Mesothelial cell of epicardium (in vitro differentiated cells): ENCODE data around the gene H19. TPM values are rescaled to one million over a fixed set of nuclear protein-coding genes. Genes with fewer than 3 reads are reported as not detected.

Source experiments
- DNase-seq, 2 experiments: peaks; one replicate each; pipeline ENCODE4 v3.0.0; 2021; ENCODE audit warnings: low spot score in 2 of 2; ENCODE audit not compliant: unreplicated experiment in 2 of 2
- H3K27ac Mint-ChIP-seq: 2 replicates; pipeline ENCODE4 v1.8.0; 2021; ENCODE audit warnings: mixed read lengths
- H3K27me3 Mint-ChIP-seq: 2 replicates; pipeline ENCODE4 v1.8.0; 2021; ENCODE audit warnings: low read depth, mixed read lengths
- H3K36me3 Mint-ChIP-seq: 2 replicates; pipeline ENCODE4 v1.8.0; 2021; ENCODE audit warnings: mixed read lengths
- H3K4me1 Mint-ChIP-seq: 2 replicates; pipeline ENCODE4 v1.8.0; 2021; ENCODE audit warnings: mixed read lengths
- H3K4me3 Mint-ChIP-seq: 2 replicates; pipeline ENCODE4 v1.8.0; 2021; ENCODE audit warnings: mild to moderate bottlenecking, moderate library complexity, mixed read lengths
- H3K9me3 Mint-ChIP-seq: 2 replicates; pipeline ENCODE4 v1.8.0; 2021; ENCODE audit warnings: mixed read lengths
- total RNA-seq: library from RNA; stranded (reverse); gene quantifications from 3 replicates; pipeline ENCODE4 v1.2.1, GENCODE V29; 2021
- TF ChIP-seq, protein P1 (sequence below): fragments of 200-600 bp; sonication (generic); IDR thresholded peaks from one replicate; pipeline ENCODE4 v1.5.0; 2021; ENCODE audit warnings: antibody characterized with exemption; ENCODE audit not compliant: unreplicated experiment

H19 gene
- total RNA-seq, 1 donor from 2014 or later = 13,899 TPM

- no peak for DNase-seq
- H3K27me3 Mint-ChIP-seq = no peaks in the 10 kb centered on the region
- H3K27ac Mint-ChIP-seq = no peak overlapping the region
- no peaks in the 10 kb centered on the region for H3K36me3 Mint-ChIP-seq
- H3K9me3 Mint-ChIP-seq = no peaks in the 10 kb centered on the region
- TF ChIP-seq, protein P1, sequence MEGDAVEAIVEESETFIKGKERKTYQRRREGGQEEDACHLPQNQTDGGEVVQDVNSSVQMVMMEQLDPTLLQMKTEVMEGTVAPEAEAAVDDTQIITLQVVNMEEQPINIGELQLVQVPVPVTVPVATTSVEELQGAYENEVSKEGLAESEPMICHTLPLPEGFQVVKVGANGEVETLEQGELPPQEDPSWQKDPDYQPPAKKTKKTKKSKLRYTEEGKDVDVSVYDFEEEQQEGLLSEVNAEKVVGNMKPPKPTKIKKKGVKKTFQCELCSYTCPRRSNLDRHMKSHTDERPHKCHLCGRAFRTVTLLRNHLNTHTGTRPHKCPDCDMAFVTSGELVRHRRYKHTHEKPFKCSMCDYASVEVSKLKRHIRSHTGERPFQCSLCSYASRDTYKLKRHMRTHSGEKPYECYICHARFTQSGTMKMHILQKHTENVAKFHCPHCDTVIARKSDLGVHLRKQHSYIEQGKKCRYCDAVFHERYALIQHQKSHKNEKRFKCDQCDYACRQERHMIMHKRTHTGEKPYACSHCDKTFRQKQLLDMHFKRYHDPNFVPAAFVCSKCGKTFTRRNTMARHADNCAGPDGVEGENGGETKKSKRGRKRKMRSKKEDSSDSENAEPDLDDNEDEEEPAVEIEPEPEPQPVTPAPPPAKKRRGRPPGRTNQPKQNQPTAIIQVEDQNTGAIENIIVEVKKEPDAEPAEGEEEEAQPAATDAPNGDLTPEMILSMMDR = no peak
- no peaks in the 10 kb centered on the region for H3K4me1 Mint-ChIP-seq
- H3K4me3 Mint-ChIP-seq = no peak overlapping the region
Observed at GRCh38 chr11:1966531-1966930, 31.1 kb downstream of the H19 start.

DNA sequence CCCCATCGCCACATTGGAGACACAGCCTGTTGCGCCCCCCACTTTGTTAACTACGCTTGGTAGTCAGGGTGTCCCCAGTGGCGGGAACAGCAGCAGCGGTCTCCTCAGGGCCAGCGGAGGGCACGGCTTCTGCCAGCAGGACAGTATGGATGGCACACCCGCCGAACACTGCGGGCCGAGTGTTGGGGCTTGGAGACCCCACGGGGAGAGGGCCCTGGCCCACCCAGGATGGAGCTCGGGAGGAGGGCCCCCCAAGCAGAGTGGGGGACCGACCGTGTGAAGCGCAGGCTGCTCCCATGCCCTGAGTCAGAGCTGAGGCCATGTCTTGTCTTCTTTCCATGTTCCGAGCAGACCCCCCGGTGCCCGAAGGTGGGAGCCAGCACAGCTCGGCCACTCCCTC lies 32.7 kb downstream of the H19 start:
- Mint-ChIP-seq H3K27me3 (no peaks in the 10 kb centered on the region), H3K9me3 (no peaks in the 10 kb centered on the region), H3K36me3 (no peaks in the 10 kb centered on the region), H3K4me1 (no peaks in the 10 kb centered on the region), H3K27ac (no peak overlapping the region), H3K4me3 (no peak overlapping the region)
- TF ChIP-seq, protein P1 = no peak
- DNase-seq = no peak

DNA sequence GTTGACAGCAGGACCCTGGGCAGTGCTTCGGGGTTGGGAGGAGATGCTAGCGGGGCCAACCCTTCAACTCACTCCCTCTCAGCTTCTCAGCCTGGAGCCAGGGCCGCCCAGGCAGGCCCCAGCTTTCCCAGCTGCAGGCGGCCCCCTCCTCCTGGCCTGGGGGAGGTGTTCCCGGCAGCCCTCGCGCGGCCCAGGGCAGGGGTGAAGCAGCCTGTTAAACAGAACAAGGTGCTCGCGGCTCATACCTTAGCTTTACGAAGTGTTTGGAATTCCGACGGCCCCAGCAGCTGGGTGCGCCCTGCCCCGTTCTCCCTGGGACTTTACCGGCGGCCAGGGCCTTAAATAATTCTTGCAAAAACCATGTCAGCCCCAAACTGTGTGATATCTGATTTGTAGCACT lies 33.3 kb downstream of the H19 start:
- no peak for DNase-seq
- TF ChIP-seq, protein P1 = no peak

GRCh38 chr11:1963864-1964263 lies 33.8 kb downstream of the H19 start:
- Mint-ChIP-seq H3K27me3 (no peaks in the 10 kb centered on the region), H3K27ac (no peak overlapping the region), H3K36me3 (no peaks in the 10 kb centered on the region), H3K4me1 (no peaks in the 10 kb centered on the region), H3K9me3 (no peaks in the 10 kb centered on the region), H3K4me3 (no peak overlapping the region)
- DNase-seq = no peak
- TF ChIP-seq, protein P1 = no peak

More for the DNA sequence above, 33.3 kb downstream of the H19 start:
- no peak overlapping the region for H3K27ac Mint-ChIP-seq
- no peaks in the 10 kb centered on the region for H3K36me3 Mint-ChIP-seq
- no peaks in the 10 kb centered on the region for H3K27me3 Mint-ChIP-seq
- no peaks in the 10 kb centered on the region for H3K4me1 Mint-ChIP-seq
- H3K4me3 Mint-ChIP-seq = no peak overlapping the region
- no peaks in the 10 kb centered on the region for H3K9me3 Mint-ChIP-seq

GRCh38 chr11:1959786-1960185 lies 37.9 kb downstream of the H19 start:
- DNase-seq = no peak
- H3K27ac Mint-ChIP-seq = no peak overlapping the region
- TF ChIP-seq, protein P1 = no peak
- H3K9me3 Mint-ChIP-seq = no peaks in the 10 kb centered on the region
- no peak overlapping the region for H3K4me3 Mint-ChIP-seq
- no peaks in the 10 kb centered on the region for H3K27me3 Mint-ChIP-seq
- H3K36me3 Mint-ChIP-seq = no peaks in the 10 kb centered on the region
- no peaks in the 10 kb centered on the region for H3K4me1 Mint-ChIP-seq

DNA sequence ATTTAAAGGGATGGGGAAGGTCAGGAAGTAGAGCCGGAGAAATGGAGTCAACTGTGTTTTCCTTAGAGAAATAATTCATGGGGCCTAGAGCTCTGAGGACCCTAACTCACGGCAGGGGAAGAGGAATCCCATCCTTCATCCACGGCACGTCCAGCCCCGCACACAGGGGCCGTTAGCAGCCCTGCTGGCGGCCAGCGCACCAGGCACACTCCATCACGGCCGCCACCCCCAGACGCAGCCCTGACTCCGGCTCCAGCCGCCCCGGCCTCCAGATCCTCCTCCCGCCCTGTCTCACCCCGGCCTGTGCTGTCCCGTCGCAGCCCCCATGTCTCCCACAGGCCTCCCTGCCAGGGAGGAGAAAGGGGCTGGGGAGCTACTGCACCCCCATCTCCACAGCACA lies 39.3 kb downstream of the H19 start:
- no peak for DNase-seq
- TF ChIP-seq, protein P1 = no peak
- H3K4me1 Mint-ChIP-seq = no peaks in the 10 kb centered on the region
- no peaks in the 10 kb centered on the region for H3K27me3 Mint-ChIP-seq
- no peak overlapping the region for H3K27ac Mint-ChIP-seq
- H3K4me3 Mint-ChIP-seq = no peak overlapping the region
- no peaks in the 10 kb centered on the region for H3K9me3 Mint-ChIP-seq
- H3K36me3 Mint-ChIP-seq = no peaks in the 10 kb centered on the region
